ENCODE measurements around the gene LGALS3BP.

DNA sequence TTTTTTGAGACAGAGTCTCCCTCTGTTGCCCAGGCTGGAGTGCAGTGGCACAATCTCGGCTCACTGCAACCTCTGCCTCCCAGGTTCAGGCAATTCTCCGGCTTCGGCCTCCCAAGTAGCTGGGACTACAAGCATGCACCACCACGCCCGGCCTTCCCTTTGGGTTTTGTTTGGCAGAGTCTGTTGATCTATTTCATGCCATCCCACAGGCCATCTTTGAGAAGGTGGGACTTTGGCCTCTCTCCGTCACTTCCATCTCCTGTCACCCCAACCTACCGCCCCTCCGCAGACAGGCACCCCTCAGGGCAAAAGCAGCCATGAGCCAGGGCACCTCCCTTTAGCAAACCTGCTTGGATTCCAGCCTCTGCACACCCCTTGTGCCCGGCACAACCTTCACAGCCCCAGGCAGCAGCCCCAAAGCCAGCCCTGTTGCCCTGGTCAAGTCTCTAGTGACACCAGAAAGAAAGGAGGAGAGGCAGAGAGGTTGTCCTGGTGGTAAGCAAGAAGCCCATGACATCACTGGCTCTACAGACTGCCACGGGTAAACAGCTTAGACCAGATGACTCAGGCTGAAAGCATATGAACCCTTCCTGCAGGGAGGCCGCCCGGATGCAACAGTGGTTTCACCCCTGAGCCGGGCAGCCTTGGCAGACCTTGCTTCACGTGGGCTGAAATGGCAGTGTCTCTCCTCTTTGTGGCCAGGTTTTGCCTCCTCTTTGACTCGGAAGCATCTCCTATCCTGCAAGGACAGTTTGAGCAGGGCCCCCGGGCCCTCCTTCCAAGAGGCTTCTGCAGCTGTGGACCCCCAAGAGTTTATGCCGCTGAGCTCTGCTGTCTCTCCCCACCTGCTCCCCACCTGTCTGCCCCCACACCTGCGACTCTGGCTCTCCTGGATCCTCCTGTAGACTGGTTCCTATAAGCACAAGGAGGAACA is 46.4 kb downstream of the LGALS3BP start:
- TF ChIP-seq, protein P1, sequence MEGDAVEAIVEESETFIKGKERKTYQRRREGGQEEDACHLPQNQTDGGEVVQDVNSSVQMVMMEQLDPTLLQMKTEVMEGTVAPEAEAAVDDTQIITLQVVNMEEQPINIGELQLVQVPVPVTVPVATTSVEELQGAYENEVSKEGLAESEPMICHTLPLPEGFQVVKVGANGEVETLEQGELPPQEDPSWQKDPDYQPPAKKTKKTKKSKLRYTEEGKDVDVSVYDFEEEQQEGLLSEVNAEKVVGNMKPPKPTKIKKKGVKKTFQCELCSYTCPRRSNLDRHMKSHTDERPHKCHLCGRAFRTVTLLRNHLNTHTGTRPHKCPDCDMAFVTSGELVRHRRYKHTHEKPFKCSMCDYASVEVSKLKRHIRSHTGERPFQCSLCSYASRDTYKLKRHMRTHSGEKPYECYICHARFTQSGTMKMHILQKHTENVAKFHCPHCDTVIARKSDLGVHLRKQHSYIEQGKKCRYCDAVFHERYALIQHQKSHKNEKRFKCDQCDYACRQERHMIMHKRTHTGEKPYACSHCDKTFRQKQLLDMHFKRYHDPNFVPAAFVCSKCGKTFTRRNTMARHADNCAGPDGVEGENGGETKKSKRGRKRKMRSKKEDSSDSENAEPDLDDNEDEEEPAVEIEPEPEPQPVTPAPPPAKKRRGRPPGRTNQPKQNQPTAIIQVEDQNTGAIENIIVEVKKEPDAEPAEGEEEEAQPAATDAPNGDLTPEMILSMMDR (IDR thresholded peaks at IDR 0.05), result no peak
- TF ChIP-seq, protein P2, sequence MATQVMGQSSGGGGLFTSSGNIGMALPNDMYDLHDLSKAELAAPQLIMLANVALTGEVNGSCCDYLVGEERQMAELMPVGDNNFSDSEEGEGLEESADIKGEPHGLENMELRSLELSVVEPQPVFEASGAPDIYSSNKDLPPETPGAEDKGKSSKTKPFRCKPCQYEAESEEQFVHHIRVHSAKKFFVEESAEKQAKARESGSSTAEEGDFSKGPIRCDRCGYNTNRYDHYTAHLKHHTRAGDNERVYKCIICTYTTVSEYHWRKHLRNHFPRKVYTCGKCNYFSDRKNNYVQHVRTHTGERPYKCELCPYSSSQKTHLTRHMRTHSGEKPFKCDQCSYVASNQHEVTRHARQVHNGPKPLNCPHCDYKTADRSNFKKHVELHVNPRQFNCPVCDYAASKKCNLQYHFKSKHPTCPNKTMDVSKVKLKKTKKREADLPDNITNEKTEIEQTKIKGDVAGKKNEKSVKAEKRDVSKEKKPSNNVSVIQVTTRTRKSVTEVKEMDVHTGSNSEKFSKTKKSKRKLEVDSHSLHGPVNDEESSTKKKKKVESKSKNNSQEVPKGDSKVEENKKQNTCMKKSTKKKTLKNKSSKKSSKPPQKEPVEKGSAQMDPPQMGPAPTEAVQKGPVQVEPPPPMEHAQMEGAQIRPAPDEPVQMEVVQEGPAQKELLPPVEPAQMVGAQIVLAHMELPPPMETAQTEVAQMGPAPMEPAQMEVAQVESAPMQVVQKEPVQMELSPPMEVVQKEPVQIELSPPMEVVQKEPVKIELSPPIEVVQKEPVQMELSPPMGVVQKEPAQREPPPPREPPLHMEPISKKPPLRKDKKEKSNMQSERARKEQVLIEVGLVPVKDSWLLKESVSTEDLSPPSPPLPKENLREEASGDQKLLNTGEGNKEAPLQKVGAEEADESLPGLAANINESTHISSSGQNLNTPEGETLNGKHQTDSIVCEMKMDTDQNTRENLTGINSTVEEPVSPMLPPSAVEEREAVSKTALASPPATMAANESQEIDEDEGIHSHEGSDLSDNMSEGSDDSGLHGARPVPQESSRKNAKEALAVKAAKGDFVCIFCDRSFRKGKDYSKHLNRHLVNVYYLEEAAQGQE (IDR thresholded peaks at IDR 0.05; ENCODE audit: insufficient read depth in 1 of 2, low read depth in 2 of 2, low read length in 1 of 2), result no peak
- TF ChIP-seq POLR2AphosphoS5 (IDR thresholded peaks at IDR 0.05; ENCODE audit: low read depth, low read length) (no peak), SIN3A (IDR thresholded peaks at IDR 0.05; ENCODE audit: borderline replicate concordance, insufficient read depth, low read depth, low read length) (no peak)

Data from Panc1 (cell line).